ENCODE results near the gene NSDHL. TPM values are rescaled to one million over a fixed set of nuclear protein-coding genes. Genes with fewer than 3 reads are reported as not detected.
"Not testable (repeated sequence)": the region's sequence is repeated elsewhere in the genome, so short reads cannot be mapped to it uniquely, and the experiment has no call there.

Gene NSDHL
- total RNA-seq, 2 donors from 2014 or later = 11.7 to 18.0 TPM

DNA sequence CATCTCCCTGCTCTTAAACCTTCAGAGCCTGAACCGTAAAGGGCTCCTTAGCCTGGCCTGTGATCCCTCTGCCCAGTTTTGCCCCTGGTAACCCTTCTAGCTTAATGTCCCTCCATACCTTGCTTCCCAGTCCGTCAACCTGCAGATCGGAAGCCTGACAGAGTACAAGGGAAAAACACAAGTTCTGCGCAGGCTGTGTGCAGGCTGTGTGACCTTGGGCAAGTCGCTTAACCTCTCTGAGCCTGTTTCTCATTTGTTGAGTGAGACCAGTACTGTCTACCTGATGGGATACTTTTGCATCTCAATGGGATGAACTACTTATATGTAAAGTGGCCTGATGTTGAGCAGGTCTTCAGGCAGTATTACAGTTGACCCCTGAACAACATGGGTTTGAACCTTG is 1.7 kb downstream of the NSDHL start:
- no peak for DNase-seq (ENCODE audit: low spot score in 2 of 2)
- no peak for ATAC-seq
- peak overlapping the region; percentile 36 to 97 for H3K27ac Mint-ChIP-seq
- H3K36me3 Mint-ChIP-seq = peaks cover 0 to 14% of the 10 kb centered on the region in 2 donors
- no peaks in the 10 kb centered on the region for H3K9me3 Mint-ChIP-seq

DNA sequence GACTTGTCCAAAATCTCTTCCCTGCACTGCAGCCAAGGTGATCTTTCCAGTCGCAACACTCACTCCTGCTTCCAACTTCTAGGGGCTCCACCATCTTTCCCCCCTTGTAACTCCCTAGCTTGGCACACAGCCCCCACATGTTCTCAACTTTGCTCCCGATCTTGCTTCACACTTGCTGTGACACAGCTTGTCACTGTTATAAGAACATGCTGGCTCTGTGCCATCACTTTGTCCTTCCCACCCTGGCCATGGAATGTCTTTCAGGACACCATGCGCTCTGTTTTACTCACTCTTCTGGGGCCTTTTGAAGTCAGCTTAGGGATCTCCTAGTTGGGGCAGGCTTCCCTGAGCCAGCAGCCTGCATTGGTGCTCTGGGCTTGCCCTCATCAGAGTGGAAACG is 2.5 kb downstream of the NSDHL start:
- Mint-ChIP-seq H3K9me3 (no peaks in the 10 kb centered on the region), H3K27ac (no peak overlapping the region), H3K36me3 (peaks cover 3 to 18% of the 10 kb centered on the region in 2 donors)
- DNase-seq (ENCODE audit: low spot score in 2 of 2) = no peak
- no peak for ATAC-seq

DNA sequence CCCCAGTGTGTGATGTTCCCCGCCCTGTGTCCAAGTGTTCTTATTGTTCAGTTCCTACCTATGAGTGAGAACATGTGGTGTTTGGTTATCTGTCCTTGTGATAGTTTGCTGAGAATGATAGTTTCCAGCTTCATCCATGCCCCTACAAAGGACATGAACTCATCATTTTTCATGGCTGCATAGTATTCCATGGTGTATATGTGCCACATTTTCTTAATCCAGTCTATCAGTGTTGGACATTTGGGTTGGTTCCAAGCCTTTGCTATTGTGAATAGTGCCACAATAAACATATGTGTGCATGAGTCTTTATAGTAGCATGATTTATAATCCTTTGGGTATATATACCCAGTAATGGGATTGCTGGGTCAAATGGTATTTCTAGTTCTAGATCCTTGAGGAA is 4.6 kb downstream of the NSDHL start:
- DNase-seq (ENCODE audit: low spot score in 2 of 2); ATAC-seq; H3K9me3 Mint-ChIP-seq; H3K27ac Mint-ChIP-seq: not testable (repeated sequence)
- H3K36me3 Mint-ChIP-seq = peaks cover 6 to 27% of the 10 kb centered on the region in 2 donors

DNA sequence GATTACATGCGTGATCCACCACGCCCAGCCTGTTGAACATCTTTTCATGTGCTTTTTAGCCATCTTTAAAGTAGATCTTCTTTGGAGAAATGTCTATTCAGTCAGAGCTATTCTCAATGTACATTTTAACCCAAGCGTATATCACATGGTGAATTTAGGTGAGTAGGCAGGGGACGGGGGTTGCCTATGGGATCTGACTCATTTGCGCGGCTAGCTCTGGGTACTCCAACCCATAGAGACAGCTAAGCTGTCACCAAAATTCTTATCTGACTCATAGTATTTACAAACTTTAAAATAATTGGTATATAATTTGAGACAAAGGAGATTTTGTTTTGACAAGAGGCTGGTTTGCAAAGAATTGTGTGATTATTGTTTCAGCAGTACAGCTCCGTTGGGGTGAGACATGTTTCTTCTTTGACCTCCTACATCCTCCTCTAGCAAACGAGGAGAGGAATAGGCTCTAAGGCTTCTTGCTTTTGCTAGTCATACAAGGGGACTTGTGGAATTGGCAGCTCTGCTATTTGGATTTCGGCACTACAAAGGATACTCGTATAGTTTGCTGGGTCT is 12.0 kb downstream of the NSDHL start:
- ATAC-seq (no peak), DNase-seq (ENCODE audit: low spot score in 2 of 2) (no peak)

DNA sequence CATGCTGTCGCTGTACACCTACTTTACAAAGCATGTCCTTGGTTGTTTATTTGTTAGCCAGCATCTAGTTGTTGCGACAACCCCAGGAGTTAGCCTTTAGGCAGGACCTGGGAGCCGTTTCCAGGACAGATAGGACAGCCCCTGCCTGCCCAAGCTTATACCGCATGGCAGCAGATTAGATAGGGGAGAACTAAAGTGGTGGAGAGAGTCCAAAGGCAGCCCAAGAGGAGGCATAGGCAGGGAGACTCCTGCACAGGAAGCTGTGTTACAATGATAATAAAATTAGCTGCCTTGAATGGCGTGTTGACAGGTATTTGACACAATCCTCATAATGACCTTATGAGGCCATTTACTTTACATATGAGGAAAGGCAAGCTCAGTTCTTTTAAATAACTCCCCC is 13.0 kb downstream of the NSDHL start:
- ATAC-seq (no peak), DNase-seq (ENCODE audit: low spot score in 2 of 2) (no peak)
- H3K27ac Mint-ChIP-seq = no peak overlapping the region
- peaks cover 0 to 5% of the 10 kb centered on the region in 2 donors for H3K36me3 Mint-ChIP-seq
- no peaks in the 10 kb centered on the region for H3K9me3 Mint-ChIP-seq

More for the DNA sequence above, 12.0 kb downstream of the NSDHL start:
- no peaks in the 10 kb centered on the region for H3K9me3 Mint-ChIP-seq
- peaks cover 6 to 13% of the 10 kb centered on the region in 2 donors for H3K36me3 Mint-ChIP-seq
- no peak overlapping the region for H3K27ac Mint-ChIP-seq

DNA sequence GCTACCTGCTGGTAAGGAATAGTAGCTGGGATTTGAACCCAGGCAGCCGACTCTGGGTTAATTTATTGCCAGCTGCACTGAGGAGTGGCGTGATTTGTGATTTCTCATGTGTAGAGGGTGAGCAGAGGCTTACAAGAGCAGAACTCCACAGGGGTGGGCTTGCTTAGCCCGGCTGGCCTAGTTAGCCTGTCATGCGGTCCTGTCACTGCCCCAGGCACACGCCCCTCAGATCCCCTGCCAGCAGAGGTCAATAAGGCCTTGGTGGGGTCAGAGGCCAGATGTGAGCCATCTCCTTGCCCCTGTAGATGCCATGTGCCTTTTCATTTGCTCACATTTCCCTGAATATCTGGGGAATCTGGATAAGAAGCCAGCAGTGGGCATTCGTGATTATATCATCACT is 13.4 kb downstream of the NSDHL start:
- DNase-seq (ENCODE audit: low spot score in 2 of 2) (no peak), ATAC-seq (no peak)
- H3K9me3 Mint-ChIP-seq = no peaks in the 10 kb centered on the region
- peaks cover 0 to 5% of the 10 kb centered on the region in 2 donors for H3K36me3 Mint-ChIP-seq
- no peak overlapping the region for H3K27ac Mint-ChIP-seq

DNA sequence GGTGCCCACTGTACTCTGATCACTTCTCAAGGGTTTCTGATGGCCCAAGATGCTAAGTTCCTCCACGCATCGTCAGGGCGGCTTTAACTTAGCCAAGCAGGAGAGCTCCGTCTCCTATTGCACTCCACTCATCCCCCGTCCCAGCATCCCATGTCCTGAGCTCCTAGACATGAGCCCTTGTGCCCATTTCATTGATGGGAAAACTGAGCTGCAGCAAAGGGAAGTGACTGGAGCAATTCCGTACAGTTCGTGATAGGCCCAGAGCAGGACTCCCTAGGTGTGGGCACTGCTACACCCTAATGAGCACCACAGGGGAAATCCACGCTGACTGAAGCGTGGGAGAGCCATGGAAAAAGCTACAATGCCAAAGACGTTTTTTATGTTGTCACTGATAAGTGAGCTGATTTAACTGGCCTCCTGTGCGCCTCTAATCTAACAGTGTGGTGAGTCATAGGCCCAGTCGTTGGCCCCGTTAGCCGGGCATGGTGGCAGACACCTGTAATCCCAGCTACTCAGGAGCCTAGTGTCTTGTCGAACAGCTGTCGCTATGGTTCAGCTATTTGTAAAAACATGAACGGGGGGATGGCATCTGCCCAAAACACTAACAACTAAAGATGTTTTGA is 14.9 kb downstream of the NSDHL start:
- H3K9me3 Mint-ChIP-seq = no peaks in the 10 kb centered on the region
- H3K36me3 Mint-ChIP-seq = no peaks in the 10 kb centered on the region
- no peak overlapping the region for H3K27ac Mint-ChIP-seq
- DNase-seq (ENCODE audit: low spot score in 2 of 2) (no peak), ATAC-seq (no peak)

DNA sequence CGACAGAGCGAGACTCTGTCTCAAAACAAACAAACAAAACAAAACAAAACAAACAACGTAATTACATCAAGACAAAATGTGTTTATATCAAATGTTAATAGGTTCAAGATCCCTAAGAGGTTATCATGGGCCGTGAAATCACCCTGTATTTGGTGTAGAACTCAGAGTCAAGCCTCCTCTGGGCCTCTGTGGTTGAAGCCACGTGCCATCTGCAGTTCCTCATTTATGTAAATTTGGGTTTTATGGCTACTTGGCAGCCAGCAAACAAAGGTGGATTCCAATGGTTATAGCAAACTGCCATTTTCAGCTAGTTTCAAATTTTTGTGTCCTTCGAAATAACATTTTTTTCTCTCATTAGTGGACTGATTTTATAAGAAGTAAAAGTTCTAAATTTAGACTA is 16.4 kb downstream of the NSDHL start:
- DNase-seq (ENCODE audit: low spot score in 2 of 2) (no peak), ATAC-seq (no peak)
- Mint-ChIP-seq H3K9me3 (no peaks in the 10 kb centered on the region), H3K36me3 (no peaks in the 10 kb centered on the region), H3K27ac (no peak overlapping the region)

DNA sequence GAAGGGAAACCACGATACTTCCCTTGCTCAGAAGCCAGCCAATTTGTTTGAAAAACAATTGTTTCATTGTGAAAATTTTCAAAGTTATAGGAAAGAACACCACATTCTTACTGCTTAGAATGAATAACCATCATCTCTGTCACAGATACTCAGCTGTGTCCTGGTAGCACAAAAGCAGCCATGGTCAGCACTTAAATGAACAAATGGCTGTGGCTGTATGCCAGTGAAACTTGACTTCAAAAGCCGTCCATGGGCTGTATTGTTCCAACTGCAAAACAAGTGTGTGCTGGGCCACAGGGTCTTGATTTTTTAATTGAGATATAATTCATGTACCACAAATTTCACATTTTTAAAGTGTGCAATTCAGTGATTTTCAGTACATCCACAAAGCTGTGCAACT is 19.6 kb downstream of the NSDHL start:
- ATAC-seq (no peak), DNase-seq (ENCODE audit: low spot score in 2 of 2) (no peak)
- no peaks in the 10 kb centered on the region for H3K9me3 Mint-ChIP-seq
- no peaks in the 10 kb centered on the region for H3K36me3 Mint-ChIP-seq
- no peak overlapping the region for H3K27ac Mint-ChIP-seq

DNA sequence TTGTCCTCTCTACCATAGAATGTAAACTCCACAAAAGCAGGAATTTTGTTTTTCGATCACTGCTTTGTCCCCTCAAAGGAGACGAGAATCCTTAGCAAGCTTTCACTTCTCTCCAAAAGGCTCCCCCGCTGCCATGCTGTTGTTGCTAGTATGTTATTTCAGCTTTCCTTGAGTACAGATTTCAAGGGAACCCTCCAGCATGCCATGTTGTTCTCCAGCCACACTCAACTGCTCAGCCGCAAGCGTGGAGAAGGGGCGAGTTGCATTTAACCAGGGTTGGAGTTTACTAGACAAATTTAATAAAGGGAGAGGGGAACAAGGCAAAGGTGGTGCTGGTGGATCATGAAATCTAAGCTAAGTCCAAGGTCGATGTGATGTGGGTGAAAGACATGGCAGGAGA is 23.1 kb downstream of the NSDHL start:
- H3K36me3 Mint-ChIP-seq = no peaks in the 10 kb centered on the region
- H3K9me3 Mint-ChIP-seq = no peaks in the 10 kb centered on the region
- no peak for ATAC-seq
- H3K27ac Mint-ChIP-seq = peak overlapping the region in 1 of 2 donors; percentile 45
- DNase-seq (ENCODE audit: low spot score in 2 of 2) = no peak

DNA sequence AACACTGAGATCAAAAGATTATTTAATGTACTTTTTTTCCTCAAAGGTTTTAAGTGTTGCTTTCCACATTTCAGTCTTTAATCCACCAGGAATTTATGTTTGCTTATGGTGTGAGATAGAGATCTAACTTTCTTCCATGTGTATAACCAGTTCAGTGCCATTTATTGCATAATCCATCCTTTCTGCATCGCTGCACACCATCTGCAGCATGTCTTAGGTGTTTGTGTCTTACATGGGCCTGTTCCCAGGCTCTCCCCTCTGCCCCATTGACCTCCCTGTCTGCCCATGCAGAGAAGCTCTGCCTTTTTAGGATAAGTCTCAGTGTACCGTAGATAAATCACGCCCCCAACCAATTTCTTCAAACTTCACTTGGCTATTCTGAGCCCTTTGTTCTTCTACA is 30.3 kb downstream of the NSDHL start:
- no peak for DNase-seq (ENCODE audit: low spot score in 2 of 2)
- no peaks in the 10 kb centered on the region for H3K36me3 Mint-ChIP-seq
- ATAC-seq = no peak
- H3K27ac Mint-ChIP-seq = peak overlapping the region in 1 of 2 donors; percentile 55
- H3K9me3 Mint-ChIP-seq = no peaks in the 10 kb centered on the region

DNA sequence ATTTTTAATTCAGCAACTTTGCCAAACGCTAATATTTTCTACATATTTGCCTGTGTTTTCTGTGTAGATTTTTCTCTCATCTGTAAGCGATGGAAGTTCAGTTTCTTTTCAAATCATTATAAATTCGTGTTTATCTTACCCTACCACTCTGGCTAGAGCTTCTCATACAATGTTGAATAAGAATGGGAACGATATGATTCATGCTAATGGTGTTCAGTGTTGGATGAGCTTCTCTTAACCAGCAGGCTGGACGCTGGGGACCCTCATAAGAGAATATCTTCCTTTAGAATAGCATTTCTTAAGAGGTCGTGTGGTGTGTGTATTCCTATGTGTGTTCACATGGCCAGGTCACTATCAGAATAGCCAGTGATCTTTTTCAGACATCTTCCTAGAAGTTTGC is 31.0 kb downstream of the NSDHL start:
- Mint-ChIP-seq H3K36me3 (no peaks in the 10 kb centered on the region), H3K9me3 (no peaks in the 10 kb centered on the region), H3K27ac (no peak overlapping the region)
- no peak for DNase-seq (ENCODE audit: low spot score in 2 of 2)
- no peak for ATAC-seq

DNA sequence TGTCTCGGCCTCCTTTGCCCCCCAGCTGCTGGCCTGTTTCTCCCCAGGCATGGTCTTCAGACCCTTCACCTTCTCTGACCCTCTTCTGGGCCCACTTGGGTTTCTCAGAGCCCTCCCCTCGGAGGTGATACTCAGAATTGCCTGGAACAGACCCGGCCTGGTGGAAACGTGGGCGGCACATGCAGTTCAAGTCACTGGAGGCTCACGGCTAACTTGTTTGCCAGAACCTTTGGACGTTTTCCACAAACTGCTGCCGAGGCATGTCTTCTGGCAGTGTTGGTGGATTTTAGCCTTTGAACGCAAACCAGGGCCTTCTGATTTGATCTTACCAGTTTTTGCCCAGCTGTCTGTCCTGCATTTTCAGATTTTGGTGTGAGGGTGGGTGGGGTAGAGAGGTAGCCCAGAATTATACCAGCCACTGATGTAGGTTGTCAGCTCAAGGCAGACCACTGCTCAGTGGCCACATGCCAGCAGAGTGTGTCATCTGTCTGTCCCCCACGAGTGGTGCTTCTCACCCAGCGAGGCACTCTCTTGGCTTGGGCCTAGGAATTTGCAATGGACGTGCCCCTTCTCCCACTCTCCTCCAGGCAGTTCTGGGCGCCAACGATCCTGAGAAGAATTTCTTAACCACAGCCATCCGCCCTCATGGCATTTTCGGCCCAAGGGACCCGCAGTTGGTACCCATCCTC is 34.5 kb downstream of the NSDHL start:
- no peak overlapping the region for H3K27ac Mint-ChIP-seq
- ATAC-seq = no peak
- no peaks in the 10 kb centered on the region for H3K9me3 Mint-ChIP-seq
- DNase-seq (ENCODE audit: low spot score in 2 of 2) = no peak
- H3K36me3 Mint-ChIP-seq = no peaks in the 10 kb centered on the region

DNA sequence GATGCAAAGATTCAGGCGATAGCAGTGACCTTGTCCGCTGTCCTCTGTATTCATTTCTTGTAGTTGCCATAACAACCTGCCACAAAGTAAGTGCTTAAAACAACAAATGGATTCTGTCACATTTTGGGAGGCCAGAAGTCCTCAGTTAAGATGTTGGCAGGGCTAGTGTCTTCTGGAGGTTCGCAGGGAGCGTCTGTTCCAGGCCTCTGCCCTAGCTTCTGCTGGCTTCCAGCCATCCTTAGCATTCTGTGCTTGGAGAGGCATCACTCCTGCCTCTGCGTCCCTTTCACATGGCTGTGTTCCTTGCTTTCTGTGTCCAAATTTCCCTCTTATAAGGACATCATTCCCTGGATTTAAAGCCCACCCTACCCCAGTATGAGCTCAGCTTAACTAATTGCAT is 35.5 kb downstream of the NSDHL start:
- Mint-ChIP-seq H3K36me3 (no peaks in the 10 kb centered on the region), H3K27ac (no peak overlapping the region), H3K9me3 (no peaks in the 10 kb centered on the region)
- ATAC-seq (no peak), DNase-seq (ENCODE audit: low spot score in 2 of 2) (no peak)

DNA sequence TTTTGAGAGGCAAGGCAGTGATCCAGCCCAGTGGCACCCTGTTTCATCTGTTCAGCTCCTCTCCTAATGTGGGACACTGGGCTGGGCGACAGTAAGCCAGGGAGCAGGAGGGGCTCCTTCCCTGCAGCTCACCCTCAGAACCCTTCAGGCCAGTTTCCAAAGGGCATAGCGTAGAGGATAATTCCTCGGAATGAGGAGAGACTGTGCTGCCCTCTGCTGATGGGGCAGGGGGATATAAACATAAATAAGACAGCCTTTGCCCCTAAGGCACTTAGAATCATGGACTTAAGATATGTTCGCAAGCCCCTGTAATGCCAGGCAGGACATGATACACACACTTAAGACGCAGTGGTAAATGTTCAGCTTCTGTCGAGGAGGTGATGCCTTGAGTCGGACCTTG is 39.1 kb downstream of the NSDHL start:
- no peaks in the 10 kb centered on the region for H3K9me3 Mint-ChIP-seq
- no peaks in the 10 kb centered on the region for H3K36me3 Mint-ChIP-seq
- DNase-seq (ENCODE audit: low spot score in 2 of 2) (no peak), ATAC-seq (no peak)
- H3K27ac Mint-ChIP-seq = no peak overlapping the region

DNA sequence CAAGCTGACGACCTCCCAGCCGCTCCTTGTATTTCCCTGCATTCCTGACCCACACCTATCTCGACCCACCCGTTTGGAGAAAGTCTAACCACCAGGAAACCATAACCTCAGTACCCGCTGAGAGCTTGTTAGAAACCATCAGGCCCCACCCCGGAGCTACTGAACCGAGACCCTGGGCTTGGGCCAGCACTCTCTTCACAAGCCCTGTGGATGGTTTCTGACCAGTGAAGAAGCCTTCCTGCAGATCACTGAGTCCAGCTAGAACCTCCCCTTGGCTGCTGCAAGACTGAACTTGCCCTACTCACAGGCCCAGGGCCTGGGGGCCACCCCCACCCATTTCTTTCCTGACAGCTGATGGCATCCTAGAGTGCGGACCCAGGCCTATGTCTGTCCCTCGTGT is 40.4 kb downstream of the NSDHL start:
- DNase-seq (ENCODE audit: low spot score in 2 of 2) (no peak), ATAC-seq (no peak)
- Mint-ChIP-seq H3K36me3 (no peaks in the 10 kb centered on the region), H3K9me3 (no peaks in the 10 kb centered on the region), H3K27ac (no peak overlapping the region)

DNA sequence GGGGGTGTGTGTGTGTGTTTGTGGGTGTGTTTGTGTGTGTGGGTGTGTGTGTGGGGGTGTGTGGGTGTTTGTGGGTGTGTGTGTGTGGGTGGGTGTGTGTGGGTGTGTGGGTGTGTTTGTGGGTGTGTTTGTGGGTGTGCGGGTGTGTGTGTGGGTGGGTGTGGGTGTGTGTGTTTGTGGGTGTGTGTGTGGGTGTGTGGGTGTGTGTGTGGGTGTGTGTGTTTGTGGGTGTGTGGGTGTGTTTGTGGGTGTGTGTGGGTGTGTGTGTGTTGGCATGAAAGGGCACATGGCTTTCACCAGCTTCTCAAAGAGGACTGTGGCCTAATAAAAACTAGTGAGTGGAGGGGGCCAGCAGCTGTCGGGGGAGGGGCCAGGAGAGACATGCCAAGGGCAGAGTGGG is 41.7 kb downstream of the NSDHL start:
- H3K27ac Mint-ChIP-seq = no peak overlapping the region
- H3K36me3 Mint-ChIP-seq = no peaks in the 10 kb centered on the region
- H3K9me3 Mint-ChIP-seq = no peaks in the 10 kb centered on the region
- ATAC-seq (no peak), DNase-seq (ENCODE audit: low spot score in 2 of 2) (no peak)

DNA sequence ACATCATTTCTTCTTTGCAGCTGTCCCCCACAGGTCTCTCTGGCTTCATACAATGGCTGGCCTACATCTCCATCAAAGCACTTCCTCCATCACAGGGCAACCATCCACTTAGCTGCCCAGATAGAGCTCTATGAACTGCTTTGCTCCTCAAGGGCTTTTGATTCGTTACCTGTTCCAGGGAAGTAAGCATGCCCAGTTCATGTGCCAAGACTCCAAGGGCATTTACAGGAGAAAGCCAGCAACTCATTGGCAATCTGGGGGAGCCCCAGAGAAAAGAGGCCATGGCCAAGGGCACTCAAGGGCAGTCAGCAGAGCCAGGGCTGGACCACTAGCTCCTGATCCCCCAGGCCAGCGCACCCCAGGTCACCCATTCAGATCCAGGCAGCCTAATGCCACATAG is 42.5 kb downstream of the NSDHL start:
- Mint-ChIP-seq H3K27ac (peak overlapping the region in 1 of 2 donors; percentile 66), H3K9me3 (no peaks in the 10 kb centered on the region), H3K36me3 (no peaks in the 10 kb centered on the region)
- ATAC-seq = no peak
- DNase-seq (ENCODE audit: low spot score in 2 of 2) = no peak

Data from activated naive CD4-positive, alpha-beta T cell treated with anti-CD3 and anti-CD28 coated beads, Interleukin-2, amount 50 U/mL, for 72 hours (primary cell).